Keratinocyte (primary cell): ENCODE measurements around the gene MAP4K2. TPM values are rescaled to one million over a fixed set of nuclear protein-coding genes. Genes with fewer than 3 reads are reported as not detected.
"Not testable (repeated sequence)": the region's sequence is repeated elsewhere in the genome, so short reads cannot be mapped to it uniquely, and the experiment has no call there.

Experiments used
- DNase-seq: peaks from one replicate; pipeline ENCODE4 v3.0.0-alpha.2; 2011; ENCODE audit warnings: low read depth, missing footprints, low spot score
- FAIRE-seq: peaks from 2 replicates; lab custom pipeline; 2011; peaks lifted over from hg19 to GRCh38; lab: Jason Lieb, UNC
- H2AFZ ChIP-seq: 2 replicates; pipeline ENCODE4 v1.6.0; 2012; ENCODE audit warnings: low read length, control low read depth, inconsistent platforms; ENCODE audit not compliant: control insufficient read depth
- H3K27ac ChIP-seq: 2 replicates; pipeline ENCODE4 v1.5.1; 2011; ENCODE audit warnings: low read length; ENCODE audit not compliant: control insufficient read depth, insufficient read depth
- H3K27me3 ChIP-seq: 3 replicates; pipeline ENCODE4 v1.6.0; 2011; ENCODE audit warnings: low read length; ENCODE audit not compliant: control insufficient read depth, insufficient read depth; ENCODE audit errors: extremely low read depth
- H3K36me3 ChIP-seq, 2 experiments: 2 replicates in 1 of 2; 3 replicates in 1 of 2; pipeline ENCODE4 v1.5.1; 2011; ENCODE audit warnings: low read length in 2 of 2, mild to moderate bottlenecking in 1 of 2; ENCODE audit not compliant: control insufficient read depth in 2 of 2, insufficient read depth in 2 of 2; ENCODE audit errors: extremely low read depth in 1 of 2
- H3K4me1 ChIP-seq: 3 replicates; pipeline ENCODE4 v1.5.1; 2011; ENCODE audit warnings: low read length; ENCODE audit not compliant: control insufficient read depth, insufficient read depth; ENCODE audit errors: extremely low read depth
- H3K4me2 ChIP-seq: 3 replicates; pipeline ENCODE4 v1.6.0; 2011; ENCODE audit warnings: low read depth, low read length; ENCODE audit not compliant: control insufficient read depth, insufficient read depth; ENCODE audit errors: extremely low read depth
- H3K4me3 ChIP-seq, 3 experiments: fragments of 200-600 bp in 1 of 3; sonication (generic) in 1 of 3; 2 replicates in 2 of 3; 3 replicates in 1 of 3; pipeline ENCODE4 v1.5.1; 2011 to 2016; ENCODE audit warnings: low read length in 3 of 3, mild to moderate bottlenecking in 3 of 3, control low read depth in 2 of 3, inconsistent platforms in 1 of 3, low read depth in 1 of 3, mixed read lengths in 1 of 3, mixed run types in 1 of 3, moderate library complexity in 1 of 3; ENCODE audit not compliant: control insufficient read depth in 2 of 3, insufficient read depth in 2 of 3; ENCODE audit errors: extremely low read depth in 1 of 3
- H3K79me2 ChIP-seq: 2 replicates; pipeline ENCODE4 v1.6.0; 2012; ENCODE audit warnings: low read length; ENCODE audit not compliant: control insufficient read depth, insufficient read depth
- H3K9ac ChIP-seq: 3 replicates; pipeline ENCODE4 v1.6.0; 2011; ENCODE audit warnings: low read length; ENCODE audit not compliant: control insufficient read depth, insufficient read depth; ENCODE audit errors: extremely low read depth
- H3K9me1 ChIP-seq: 3 replicates; pipeline ENCODE4 v1.6.0; 2011; ENCODE audit warnings: low read length; ENCODE audit not compliant: control insufficient read depth, insufficient read depth; ENCODE audit errors: extremely low read depth
- H3K9me3 ChIP-seq: 2 replicates; pipeline ENCODE4 v1.5.1; 2012; ENCODE audit warnings: low read depth, low read length; ENCODE audit not compliant: control insufficient read depth
- H4K20me1 ChIP-seq: 3 replicates; pipeline ENCODE4 v1.6.0; 2011; ENCODE audit warnings: low read length; ENCODE audit not compliant: control insufficient read depth, insufficient read depth; ENCODE audit errors: extremely low read depth
- CTCF ChIP-seq, 3 experiments: IDR thresholded peaks in 1 of 3; conservative IDR thresholded peaks in 1 of 3; optimal IDR thresholded peaks in 1 of 3; 2 replicates in 2 of 3; 3 replicates in 1 of 3; pipeline versions ENCODE3 to v1.5.1; 2011; ENCODE audit warnings: low read length in 3 of 3, mild to moderate bottlenecking in 3 of 3, moderate library complexity in 2 of 3, control low read depth in 1 of 3, inconsistent platforms in 1 of 3; ENCODE audit not compliant: insufficient read depth in 2 of 3; ENCODE audit errors: extremely low read depth in 1 of 3
- EZH2 ChIP-seq: IDR thresholded peaks from one replicate; pipeline ENCODE4 v1.6.1; 2012; ENCODE audit warnings: inconsistent platforms, mild to moderate bottlenecking, low read length, moderate library complexity
- dilution Hi-C: fragments of 300-500 bp; cut with MboI; formaldehyde crosslinking; loops from one replicate; pipeline ENCODE4 v1.7.0; 2020; ENCODE audit warnings: low sequenced_read_pairs; ENCODE audit not compliant: extremely low pct_ligation_motif_present
- polyA plus RNA-seq, 5 experiments: library from polyadenylated mRNA; depleted of rRNA in 3 of 5; stranded (reverse) in 3 of 5; stranded (forward) in 1 of 5; unstranded in 1 of 5; fragments of >200 nt; gene quantifications; 1 replicate in 1 of 5; 2 replicates in 3 of 5; 3 replicates in 1 of 5; pipeline versions ENCODE4 v1.2.1 to v1.2.3, GENCODE V29; 2011 to 2012; ENCODE audit warnings: missing spikeins in 2 of 5, low read depth in 1 of 5, low replicate concordance in 1 of 5

MAP4K2 gene
- polyA plus RNA-seq, 1 donor (not counting 4 experiments of a cell fraction or from before 2014, with no cell fraction given), result 6.7 TPM

GRCh38 chr11:64823568-64824119, 20.6 kb upstream of the MAP4K2 start:
- DNase-seq (no peak), FAIRE-seq (no peak)
- no peak overlapping the region for H3K4me3 ChIP-seq
- H4K20me1 ChIP-seq, result no peaks in the 10 kb centered on the region
- TF ChIP-seq EZH2 (no peak), CTCF (optimal IDR thresholded peaks at IDR 0.05 in 1 of 3, IDR thresholded peaks at IDR 0.05 in 1 of 3, conservative IDR thresholded peaks at IDR 0.05 in 1 of 3; ENCODE audit: extremely low read depth in 1 of 3, insufficient read depth in 2 of 3, low read length in 3 of 3) (no peak)
- H3K4me1 ChIP-seq, result no peaks in the 10 kb centered on the region
- no peak overlapping the region for H3K4me2 ChIP-seq
- dilution Hi-C loops, result no loop called here
- no peak overlapping the region for H2AFZ ChIP-seq
- no peaks in the 10 kb centered on the region for H3K79me2 ChIP-seq
- H3K9me1 ChIP-seq, result no peaks in the 10 kb centered on the region
- no peak overlapping the region for H3K27ac ChIP-seq
- H3K9me3 ChIP-seq, result no peaks in the 10 kb centered on the region
- H3K9ac ChIP-seq, result no peak overlapping the region
- H3K36me3 ChIP-seq, result peaks cover 9 to 20% of the 10 kb centered on the region in 2 experiments
- H3K27me3 ChIP-seq, result no peaks in the 10 kb centered on the region

DNA sequence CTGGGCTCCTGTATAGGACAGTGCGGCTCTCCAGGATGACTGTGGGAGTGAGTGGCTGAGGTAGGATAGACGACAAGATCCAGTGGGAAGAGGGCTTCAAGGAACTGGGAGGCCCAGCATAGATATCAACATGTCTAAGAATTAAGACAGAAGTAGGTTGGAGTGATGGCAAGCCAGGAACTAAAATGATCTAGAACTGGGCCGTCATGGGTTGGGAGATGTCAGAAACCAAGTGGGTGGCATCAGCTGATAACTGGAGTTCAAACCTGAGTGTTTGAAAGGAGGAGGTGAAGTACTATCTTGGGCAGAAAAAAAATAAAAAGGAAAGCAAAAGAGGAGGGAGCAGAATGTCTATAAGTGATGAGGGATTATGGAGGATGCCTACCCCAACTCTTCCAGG, 14.5 kb upstream of the MAP4K2 start:
- Histone ChIP-seq H4K20me1 (no peaks in the 10 kb centered on the region), H3K36me3 (no peaks in the 10 kb centered on the region), H3K27ac (no peak overlapping the region), H3K79me2 (no peaks in the 10 kb centered on the region), H3K4me1 (no peaks in the 10 kb centered on the region), H3K9me3 (no peaks in the 10 kb centered on the region), H3K9ac (no peak overlapping the region), H2AFZ (no peak overlapping the region), H3K4me2 (no peak overlapping the region), H3K9me1 (no peaks in the 10 kb centered on the region), H3K4me3 (no peak overlapping the region), H3K27me3 (no peaks in the 10 kb centered on the region)
- DNase-seq, result no peak
- dilution Hi-C loops, result no loop called here
- TF ChIP-seq CTCF (optimal IDR thresholded peaks at IDR 0.05 in 1 of 3, IDR thresholded peaks at IDR 0.05 in 1 of 3, conservative IDR thresholded peaks at IDR 0.05 in 1 of 3; ENCODE audit: extremely low read depth in 1 of 3, insufficient read depth in 2 of 3, low read length in 3 of 3), result no peak
- TF ChIP-seq EZH2, result no peak
- FAIRE-seq, result no peak

GRCh38 chr11:64815433-64815832, 12.4 kb upstream of the MAP4K2 start:
- H2AFZ ChIP-seq, DNase-seq, H3K4me2 ChIP-seq, H3K9me1 ChIP-seq, H3K27ac ChIP-seq, H3K9me3 ChIP-seq, H4K20me1 ChIP-seq, H3K79me2 ChIP-seq, dilution Hi-C loops, FAIRE-seq, H3K4me1 ChIP-seq, H3K9ac ChIP-seq, H3K36me3 ChIP-seq, H3K4me3 ChIP-seq, H3K27me3 ChIP-seq: not testable (repeated sequence)
